BLaER1 treated with 17β-estradiol and CSF1 and Interleukin-3, amounts not matched to agents 10 nM and 100 nM (cell line): ENCODE data around the gene ARHGEF19.
"Not testable (repeated sequence)": the region's sequence is repeated elsewhere in the genome, so short reads cannot be mapped to it uniquely, and the experiment has no call there.

Experiments
- H3K27ac ChIP-seq, 11 experiments: shearing (Covaris generic); formaldehyde crosslinking; 2 replicates each; pipeline ENCODE4 v1.8.1; 2022
- H3K27me3 ChIP-seq, 11 experiments: shearing (Covaris generic); formaldehyde crosslinking; 2 replicates each; pipeline ENCODE4 v1.8.1; 2022
- H3K36me3 ChIP-seq, 11 experiments: shearing (Covaris generic); formaldehyde crosslinking; 2 replicates each; pipeline ENCODE4 v1.8.1; 2022
- H3K4me1 ChIP-seq, 10 experiments: shearing (Covaris generic); formaldehyde crosslinking; 2 replicates each; pipeline ENCODE4 v1.8.1; 2022
- H3K4me2 ChIP-seq, 11 experiments: shearing (Covaris generic); formaldehyde crosslinking; 2 replicates each; pipeline ENCODE4 v1.8.1; 2022
- H3K4me3 ChIP-seq, 10 experiments: shearing (Covaris generic); formaldehyde crosslinking; 2 replicates each; pipeline ENCODE4 v1.8.1; 2022
- H3K9ac ChIP-seq, 11 experiments: shearing (Covaris generic); formaldehyde crosslinking; 2 replicates each; pipeline ENCODE4 v1.8.1; 2022
- H3K9me3 ChIP-seq, 11 experiments: shearing (Covaris generic); formaldehyde crosslinking; replicated peaks in 1 of 11; 2 replicates each; pipeline ENCODE4 v1.8.1; 2022
- H4K20me1 ChIP-seq, 11 experiments: shearing (Covaris generic); formaldehyde crosslinking; 2 replicates each; pipeline ENCODE4 v1.8.1; 2022
- Cebpa-rat ChIP-seq, 11 experiments: shearing (Covaris generic); IDR thresholded peaks; 2 replicates each; pipeline ENCODE4 v1.8.1; 2022

Gene ARHGEF19

DNA sequence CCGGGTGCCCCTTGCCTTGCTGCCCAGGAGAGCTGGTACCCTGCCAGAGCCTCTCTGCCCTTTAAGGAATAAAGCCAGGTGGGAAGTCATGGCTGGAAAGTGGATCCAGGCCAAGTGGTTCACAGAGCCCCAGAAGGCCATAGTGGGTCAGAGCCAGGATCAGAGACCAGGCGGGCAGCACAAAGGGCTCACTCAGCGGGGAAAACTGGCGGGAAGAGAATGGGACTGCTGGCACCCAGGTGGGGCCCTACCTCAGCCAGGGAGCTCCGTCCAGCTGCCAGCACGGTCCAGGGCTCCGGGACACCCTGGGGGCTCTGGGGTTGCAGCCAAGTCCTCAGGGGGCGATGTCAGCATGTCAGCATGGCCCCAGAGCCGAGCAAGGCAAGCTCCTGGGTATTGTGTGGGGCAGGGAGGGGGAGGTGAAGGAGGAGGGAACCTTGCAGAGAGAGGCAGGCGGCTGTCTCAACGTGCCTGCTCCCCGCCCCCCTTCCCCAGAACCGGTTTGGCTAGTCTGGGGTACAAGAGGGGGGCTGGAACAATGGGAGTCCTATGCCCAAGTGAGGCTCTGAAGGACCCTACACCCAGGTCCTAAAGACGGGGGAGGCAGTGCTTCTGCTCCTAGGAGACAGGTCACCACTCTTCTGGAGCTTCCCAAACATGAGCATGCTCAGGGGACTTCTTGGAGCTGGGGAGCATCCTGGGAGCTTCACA, at the start of gene ARHGEF19:
Gene ARHGEF19, minus strand, starts transcription at position 402 of the 711 bp plus-strand sequence. CDS start 3,598 bp downstream, outside the sequence.
- Histone ChIP-seq H3K27me3 (peaks cover 0 to 9% (median 0%) of the 10 kb centered on the region in 11 experiments; a peak in 6 of 22 replicates), H3K4me1 (peaks cover 25 to 41% (median 34%) of the 10 kb centered on the region in 10 experiments), H3K9ac (no peak within 1 kb of the TSS; a peak in 1 of 22 replicates), H3K36me3 (no peaks in the 10 kb centered on the region), H4K20me1 (no peaks in the 10 kb centered on the region), H3K4me2 (peak within 1 kb of the TSS in 7 of 11 experiments; percentile 4 to 51 (median 16); a peak in 9 of 22 replicates), H3K27ac (no peak within 1 kb of the TSS), H3K4me3 (no peak within 1 kb of the TSS), H3K9me3 (no peaks in the 10 kb centered on the region)
- no peak for TF ChIP-seq Cebpa-rat (IDR thresholded peaks at IDR 0.05)

GRCh38 chr1:16262067-16262466, 49.6 kb upstream of the ARHGEF19 start:
- TF ChIP-seq Cebpa-rat (IDR thresholded peaks at IDR 0.05): no peak
- Histone ChIP-seq H3K36me3 (peaks cover 2 to 92% (median 28%) of the 10 kb centered on the region in 11 experiments; a peak in 17 of 22 replicates), H3K27me3 (no peaks in the 10 kb centered on the region), H3K9ac (no peak overlapping the region), H3K4me1 (peaks cover 7 to 18% (median 11%) of the 10 kb centered on the region in 10 experiments; a peak in 14 of 20 replicates), H3K4me3 (no peak overlapping the region), H3K9me3 (no peaks in the 10 kb centered on the region), H4K20me1 (peaks cover 13 to 100% (median 48%) of the 10 kb centered on the region in 11 experiments; a peak in 17 of 22 replicates), H3K4me2 (no peak overlapping the region), H3K27ac (no peak overlapping the region)

DNA sequence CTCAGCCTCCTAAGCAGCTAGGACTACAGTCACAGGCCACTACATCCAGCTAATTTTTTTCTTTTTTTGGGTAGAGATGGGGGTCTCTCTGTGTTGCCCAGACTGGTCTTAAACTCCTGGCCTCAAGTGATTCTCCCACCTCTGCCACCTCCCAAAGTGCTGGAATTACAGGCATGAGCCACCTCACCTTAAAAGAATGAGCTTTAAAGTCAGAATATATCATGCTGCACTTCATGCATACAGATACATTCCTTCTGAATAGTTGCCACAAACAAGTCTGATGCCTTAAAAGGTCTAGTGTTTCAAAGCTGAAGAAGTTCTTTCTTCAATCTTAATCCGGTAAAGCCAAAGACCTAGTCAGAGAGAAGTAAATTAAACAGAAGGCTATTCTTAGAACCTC, 48.4 kb upstream of the ARHGEF19 start:
- H3K4me1 ChIP-seq: peaks cover 4 to 17% (median 10%) of the 10 kb centered on the region in 10 experiments; a peak in 12 of 20 replicates
- H3K27me3 ChIP-seq: no peaks in the 10 kb centered on the region
- no peaks in the 10 kb centered on the region for H3K9me3 ChIP-seq
- no peak overlapping the region for H3K4me3 ChIP-seq
- no peak overlapping the region for H3K27ac ChIP-seq
- peaks cover 13 to 99% (median 40%) of the 10 kb centered on the region in 11 experiments; a peak in 17 of 22 replicates for H4K20me1 ChIP-seq
- peaks cover 13 to 94% (median 36%) of the 10 kb centered on the region in 11 experiments for H3K36me3 ChIP-seq
- TF ChIP-seq Cebpa-rat (IDR thresholded peaks at IDR 0.05): no peak
- no peak overlapping the region for H3K4me2 ChIP-seq
- H3K9ac ChIP-seq: no peak overlapping the region

DNA sequence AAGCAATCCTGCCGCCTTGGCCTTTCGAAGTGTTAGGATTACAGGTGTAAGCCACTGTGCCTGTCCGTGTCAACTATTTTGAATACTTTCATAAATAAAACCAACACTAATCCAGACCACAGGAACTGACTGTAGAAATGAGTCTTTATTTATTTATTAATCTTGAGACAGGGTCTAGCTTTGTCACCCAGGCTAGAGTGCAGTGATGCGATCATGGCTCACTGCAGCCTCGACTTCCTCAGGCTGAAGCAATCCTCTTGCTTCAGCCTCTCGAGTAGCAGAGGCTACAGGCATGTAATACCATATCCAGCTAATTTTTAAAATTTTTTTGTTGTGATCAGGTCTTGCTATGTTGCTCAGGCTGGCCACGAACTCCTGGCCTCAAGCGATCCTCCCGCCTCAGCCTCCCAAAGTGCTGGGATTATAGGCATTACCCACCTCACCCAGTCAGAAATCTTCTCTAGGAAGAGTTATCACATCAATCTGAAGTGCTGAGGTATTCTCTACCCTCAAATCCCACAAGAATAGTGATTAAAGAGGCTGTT, 46.2 kb upstream of the ARHGEF19 start:
- no peak overlapping the region for H3K4me3 ChIP-seq
- H3K27me3 ChIP-seq: no peaks in the 10 kb centered on the region
- peak overlapping the region in 3 of 11 experiments; percentile 2 to 25 (median 5); a peak in 2 of 22 replicates for H3K4me2 ChIP-seq
- H3K27ac ChIP-seq: no peak overlapping the region
- peaks cover 6 to 87% (median 28%) of the 10 kb centered on the region in 11 experiments; a peak in 16 of 22 replicates for H4K20me1 ChIP-seq
- peaks cover 4 to 17% (median 10%) of the 10 kb centered on the region in 10 experiments; a peak in 12 of 20 replicates for H3K4me1 ChIP-seq
- no peak overlapping the region for H3K9ac ChIP-seq
- peak in 2 of 11 experiments; percentile 25 to 46; a peak in 1 of 22 replicates for TF ChIP-seq Cebpa-rat (IDR thresholded peaks at IDR 0.05)
- peaks cover 34 to 99% (median 53%) of the 10 kb centered on the region in 11 experiments for H3K36me3 ChIP-seq
- no peaks in the 10 kb centered on the region for H3K9me3 ChIP-seq

- no peak overlapping the region for H3K9ac ChIP-seq
- peaks cover 6 to 84% (median 28%) of the 10 kb centered on the region in 11 experiments; a peak in 15 of 22 replicates for H4K20me1 ChIP-seq
- no peak overlapping the region; a peak in 1 of 22 replicates for H3K27ac ChIP-seq
- no peak for TF ChIP-seq Cebpa-rat (IDR thresholded peaks at IDR 0.05)
- peaks cover 4 to 17% (median 10%) of the 10 kb centered on the region in 10 experiments; a peak in 12 of 20 replicates for H3K4me1 ChIP-seq
- H3K4me3 ChIP-seq: no peak overlapping the region
- H3K4me2 ChIP-seq: no peak overlapping the region
- no peaks in the 10 kb centered on the region for H3K9me3 ChIP-seq
- peaks cover 41 to 99% (median 54%) of the 10 kb centered on the region in 11 experiments for H3K36me3 ChIP-seq
- H3K27me3 ChIP-seq: no peaks in the 10 kb centered on the region
These were observed 45.5 kb upstream of the ARHGEF19 start for GRCh38 chr1:16257968-16258367.

- not testable (repeated sequence) for H3K4me3 ChIP-seq, H3K9ac ChIP-seq, H3K27me3 ChIP-seq, H3K9me3 ChIP-seq, H3K27ac ChIP-seq, H3K4me2 ChIP-seq
- H3K36me3 ChIP-seq: peaks cover 45 to 99% (median 55%) of the 10 kb centered on the region in 11 experiments
- H3K4me1 ChIP-seq: peaks cover 4 to 17% (median 10%) of the 10 kb centered on the region in 10 experiments; a peak in 12 of 20 replicates
- peaks cover 6 to 79% (median 28%) of the 10 kb centered on the region in 11 experiments; a peak in 15 of 22 replicates for H4K20me1 ChIP-seq
These were observed 45.1 kb upstream of the ARHGEF19 start for GRCh38 chr1:16257556-16257955.

DNA sequence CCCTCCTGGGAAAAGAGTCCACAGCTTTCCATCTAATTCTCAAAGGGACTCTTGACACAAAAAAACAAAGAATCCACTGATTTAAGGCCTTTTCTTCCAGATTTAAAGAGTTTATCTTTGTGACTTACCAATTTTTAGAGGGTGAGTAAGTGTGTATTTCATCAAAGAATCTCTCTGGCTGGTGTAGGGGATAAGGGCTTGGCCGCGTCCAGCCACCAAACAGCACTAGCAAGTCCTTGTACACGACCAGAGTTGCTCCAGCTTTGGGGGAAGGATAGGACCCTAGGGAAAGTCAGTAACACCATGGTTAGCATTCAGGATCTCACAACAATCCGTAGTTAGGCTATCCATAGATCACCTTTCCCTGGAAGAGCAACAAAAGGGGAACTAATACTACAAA, 44.0 kb upstream of the ARHGEF19 start:
- H3K27ac ChIP-seq: no peak overlapping the region
- TF ChIP-seq Cebpa-rat (IDR thresholded peaks at IDR 0.05): no peak
- no peaks in the 10 kb centered on the region for H3K9me3 ChIP-seq
- peaks cover 6 to 76% (median 28%) of the 10 kb centered on the region in 11 experiments; a peak in 15 of 22 replicates for H4K20me1 ChIP-seq
- H3K27me3 ChIP-seq: no peaks in the 10 kb centered on the region
- peaks cover 56 to 100% (median 60%) of the 10 kb centered on the region in 11 experiments for H3K36me3 ChIP-seq
- no peak overlapping the region for H3K9ac ChIP-seq
- no peak overlapping the region for H3K4me2 ChIP-seq
- H3K4me1 ChIP-seq: peaks cover 4 to 17% (median 10%) of the 10 kb centered on the region in 10 experiments; a peak in 12 of 20 replicates
- H3K4me3 ChIP-seq: no peak overlapping the region

GRCh38 chr1:16254263-16254928, 41.9 kb upstream of the ARHGEF19 start:
- Histone ChIP-seq H3K9ac (no peak overlapping the region), H3K27ac (no peak overlapping the region)
- TF ChIP-seq Cebpa-rat (IDR thresholded peaks at IDR 0.05): no peak

More at GRCh38 chr1:16254263-16254928, 41.9 kb upstream of the ARHGEF19 start:
- Histone ChIP-seq H3K4me1 (peaks cover 15 to 29% (median 24%) of the 10 kb centered on the region in 10 experiments), H3K36me3 (peaks cover 68 to 100% (median 76%) of the 10 kb centered on the region in 11 experiments), H4K20me1 (peaks cover 0 to 74% (median 19%) of the 10 kb centered on the region in 11 experiments; a peak in 15 of 22 replicates), H3K9me3 (no peaks in the 10 kb centered on the region), H3K4me2 (no peak overlapping the region), H3K27me3 (no peaks in the 10 kb centered on the region), H3K4me3 (no peak overlapping the region)
